ENCODE measurements around the gene GRK6.

GRK6 gene

GRCh38 chr5:177472460-177473442, 46.3 kb downstream of the GRK6 start:
- Histone ChIP-seq H3K4me1 (ENCODE audit: insufficient read depth, low read length) (peaks cover 55% of the 10 kb centered on the region), H3K27me3 (ENCODE audit: insufficient read depth, low read length) (no peaks in the 10 kb centered on the region), H2AFZ (ENCODE audit: low read depth, low read length) (no peak overlapping the region), H3K9me3 (ENCODE audit: low read length) (no peaks in the 10 kb centered on the region), H3K36me3 (ENCODE audit: insufficient read depth, low read length) (peaks cover 25% of the 10 kb centered on the region), H3K4me3 (ENCODE audit: low read length) (peak overlapping the region; percentile 84)

- Histone ChIP-seq H3K9me3 (ENCODE audit: low read length) (no peaks in the 10 kb centered on the region), H3K4me3 (ENCODE audit: low read length) (peak within 1 kb of the TSS; percentile 84), H3K27me3 (ENCODE audit: insufficient read depth, low read length) (no peaks in the 10 kb centered on the region), H3K36me3 (ENCODE audit: insufficient read depth, low read length) (peaks cover 19% of the 10 kb centered on the region), H3K4me1 (ENCODE audit: insufficient read depth, low read length) (peaks cover 49% of the 10 kb centered on the region), H2AFZ (ENCODE audit: low read depth, low read length) (no peak within 1 kb of the TSS)
Measured at GRCh38 chr5:177473443-177474001, 47.0 kb downstream of the GRK6 start, which contains the start of gene DBN1. DBN1 (minus strand) TSS chr5:177473634; CDS start chr5:177473521, 113 bp downstream.

- Histone ChIP-seq H3K4me3 (ENCODE audit: low read length) (peak overlapping the region; percentile 19), H2AFZ (ENCODE audit: low read depth, low read length) (no peak overlapping the region), H3K4me1 (ENCODE audit: insufficient read depth, low read length) (peaks cover 45% of the 10 kb centered on the region), H3K9me3 (ENCODE audit: low read length) (no peaks in the 10 kb centered on the region), H3K36me3 (ENCODE audit: insufficient read depth, low read length) (peaks cover 16% of the 10 kb centered on the region), H3K27me3 (ENCODE audit: insufficient read depth, low read length) (no peaks in the 10 kb centered on the region)
Measured at GRCh38 chr5:177474002-177474476, 47.6 kb downstream of the GRK6 start.

- H3K9me3 ChIP-seq (ENCODE audit: low read length) = no peaks in the 10 kb centered on the region
- peaks cover 16% of the 10 kb centered on the region for H3K36me3 ChIP-seq (ENCODE audit: insufficient read depth, low read length)
- no peak overlapping the region for H2AFZ ChIP-seq (ENCODE audit: low read depth, low read length)
- H3K27me3 ChIP-seq (ENCODE audit: insufficient read depth, low read length) = no peaks in the 10 kb centered on the region
- H3K4me1 ChIP-seq (ENCODE audit: insufficient read depth, low read length) = peaks cover 40% of the 10 kb centered on the region
- H3K4me3 ChIP-seq (ENCODE audit: low read length) = no peak overlapping the region
Measured at GRCh38 chr5:177474846-177475562, 48.5 kb downstream of the GRK6 start.

- peaks cover 35% of the 10 kb centered on the region for H3K4me1 ChIP-seq (ENCODE audit: insufficient read depth, low read length)
- no peaks in the 10 kb centered on the region for H3K9me3 ChIP-seq (ENCODE audit: low read length)
- no peak overlapping the region for H3K4me3 ChIP-seq (ENCODE audit: low read length)
- peaks cover 13% of the 10 kb centered on the region for H3K36me3 ChIP-seq (ENCODE audit: insufficient read depth, low read length)
- no peaks in the 10 kb centered on the region for H3K27me3 ChIP-seq (ENCODE audit: insufficient read depth, low read length)
- H2AFZ ChIP-seq (ENCODE audit: low read depth, low read length) = no peak overlapping the region
Measured at GRCh38 chr5:177475563-177476427, 49.3 kb downstream of the GRK6 start.

- Histone ChIP-seq H3K36me3 (ENCODE audit: insufficient read depth, low read length) (peaks cover 6% of the 10 kb centered on the region), H2AFZ (ENCODE audit: low read depth, low read length) (no peak overlapping the region), H3K4me1 (ENCODE audit: insufficient read depth, low read length) (peaks cover 26% of the 10 kb centered on the region), H3K9me3 (ENCODE audit: low read length) (no peaks in the 10 kb centered on the region), H3K27me3 (ENCODE audit: insufficient read depth, low read length) (no peaks in the 10 kb centered on the region), H3K4me3 (ENCODE audit: low read length) (no peak overlapping the region)
Measured at GRCh38 chr5:177476531-177477233, 50.2 kb downstream of the GRK6 start.

DNA sequence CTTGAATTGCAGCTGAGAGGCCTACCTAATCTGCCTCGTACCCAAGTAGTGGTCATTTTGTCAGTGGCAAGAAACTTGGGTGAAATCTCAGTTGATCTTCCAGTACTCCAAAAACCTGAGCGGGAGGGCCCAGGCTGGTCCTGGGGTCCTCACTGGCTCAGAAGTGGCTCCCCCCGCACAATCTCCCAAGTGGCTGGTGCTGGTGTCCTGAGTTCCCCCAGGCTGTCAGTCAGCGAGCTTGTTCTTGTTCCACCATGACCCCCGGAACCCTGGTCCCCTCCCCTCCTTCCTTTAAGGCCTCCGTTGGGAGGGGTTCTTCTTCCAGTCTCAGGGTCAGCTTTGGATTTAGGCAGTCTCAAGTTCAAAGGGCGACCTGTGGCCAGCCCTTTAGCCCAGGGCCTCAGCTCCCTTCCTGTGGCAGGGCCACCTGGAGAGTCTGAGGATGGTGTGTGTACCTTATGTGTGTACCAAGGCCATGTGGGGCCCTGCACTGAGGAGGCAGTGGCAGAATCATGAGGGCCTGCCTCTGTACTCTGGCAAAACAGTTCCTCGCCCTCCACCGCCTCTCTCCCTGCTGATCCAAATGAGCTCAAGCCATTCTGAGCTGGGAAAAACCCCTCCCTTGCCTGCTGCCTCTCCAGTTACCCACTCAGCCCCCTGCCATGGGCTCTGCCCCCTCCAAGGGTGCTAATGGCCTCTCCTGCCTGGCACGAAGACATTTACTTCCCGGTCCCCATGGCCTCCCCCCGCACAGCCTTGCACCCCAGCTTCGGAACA, 51.4 kb downstream of the GRK6 start:
- H3K4me3 ChIP-seq (ENCODE audit: low read length) = no peak overlapping the region
- no peaks in the 10 kb centered on the region for H3K9me3 ChIP-seq (ENCODE audit: low read length)
- H2AFZ ChIP-seq (ENCODE audit: low read depth, low read length) = no peak overlapping the region
- peaks cover 20% of the 10 kb centered on the region for H3K4me1 ChIP-seq (ENCODE audit: insufficient read depth, low read length)
- H3K36me3 ChIP-seq (ENCODE audit: insufficient read depth, low read length) = peaks cover 6% of the 10 kb centered on the region
- no peaks in the 10 kb centered on the region for H3K27me3 ChIP-seq (ENCODE audit: insufficient read depth, low read length)

GRCh38 chr5:177478711-177479646, 52.5 kb downstream of the GRK6 start:
- H3K9me3 ChIP-seq (ENCODE audit: low read length) = no peaks in the 10 kb centered on the region
- H3K4me1 ChIP-seq (ENCODE audit: insufficient read depth, low read length) = peaks cover 17% of the 10 kb centered on the region
- H2AFZ ChIP-seq (ENCODE audit: low read depth, low read length) = no peak overlapping the region
- H3K4me3 ChIP-seq (ENCODE audit: low read length) = no peak overlapping the region
- no peaks in the 10 kb centered on the region for H3K27me3 ChIP-seq (ENCODE audit: insufficient read depth, low read length)
- peaks cover 16% of the 10 kb centered on the region for H3K36me3 ChIP-seq (ENCODE audit: insufficient read depth, low read length)

GRCh38 chr5:177479774-177480173, 53.3 kb downstream of the GRK6 start:
- Histone ChIP-seq H3K27me3 (ENCODE audit: insufficient read depth, low read length) (no peaks in the 10 kb centered on the region), H2AFZ (ENCODE audit: low read depth, low read length) (no peak overlapping the region), H3K9me3 (ENCODE audit: low read length) (no peaks in the 10 kb centered on the region), H3K4me3 (ENCODE audit: low read length) (no peak overlapping the region), H3K4me1 (ENCODE audit: insufficient read depth, low read length) (peaks cover 10% of the 10 kb centered on the region), H3K36me3 (ENCODE audit: insufficient read depth, low read length) (peaks cover 23% of the 10 kb centered on the region)

- Histone ChIP-seq H3K9me3 (ENCODE audit: low read length) (no peaks in the 10 kb centered on the region), H3K4me3 (ENCODE audit: low read length) (no peak overlapping the region)
Measured at GRCh38 chr5:177482359-177482795, 55.9 kb downstream of the GRK6 start.

More at GRCh38 chr5:177482359-177482795, 55.9 kb downstream of the GRK6 start:
- no peak overlapping the region for H2AFZ ChIP-seq (ENCODE audit: low read depth, low read length)
- peaks cover 7% of the 10 kb centered on the region for H3K4me1 ChIP-seq (ENCODE audit: insufficient read depth, low read length)
- peaks cover 36% of the 10 kb centered on the region for H3K36me3 ChIP-seq (ENCODE audit: insufficient read depth, low read length)
- no peaks in the 10 kb centered on the region for H3K27me3 ChIP-seq (ENCODE audit: insufficient read depth, low read length)
